PC-3 (cell line): ENCODE data around the gene CD8B2. TPM values are rescaled to one million over a fixed set of nuclear protein-coding genes. Genes with fewer than 3 reads are reported as not detected.

Experiments used
- ATAC-seq: fragments of 200-7000 bp; cut with Tn5 transposase; 2 replicates; pipeline ENCODE4 v1.9.1; 2020; ENCODE audit warnings: mild to moderate bottlenecking, moderate library complexity
- BruUV-seq: library from RNA; stranded (reverse); fragments of 400-500 nt; replicated peaks from 2 replicates; lab custom pipeline; 2021; lab: Mats Ljungman, UMichigan
- CTCF ChIA-PET: fragments of 300-600 bp; sonication (Branson Sonifier 250); formaldehyde crosslinking; loops from one replicate; lab custom pipeline; 2022; ENCODE audit warnings: antibody characterized with exemption; lab: Charles Lee
- POLR2A ChIA-PET: fragments of 300-600 bp; sonication (Branson Sonifier 250); formaldehyde crosslinking; loops from one replicate; lab custom pipeline; 2022; ENCODE audit warnings: antibody characterized with exemption; ENCODE audit not compliant: unreplicated experiment; lab: Charles Lee
- DNase-seq: peaks from one replicate; pipeline ENCODE4 v3.0.0-alpha.2; 2015
- H2AFZ ChIP-seq: fragments of 300-600 bp; sonication (generic); 2 replicates; pipeline ENCODE4 v1.6.0; 2016; ENCODE audit warnings: antibody characterized with exemption, low read length
- H3F3A ChIP-seq: fragments of 300-600 bp; sonication (generic); one replicate; pipeline ENCODE4 v1.6.0; 2017; ENCODE audit warnings: antibody characterized with exemption, low read length, control low read depth, mild to moderate bottlenecking; ENCODE audit not compliant: unreplicated experiment
- H3K27ac ChIP-seq: fragments of 300-600 bp; sonication (generic); 2 replicates; pipeline ENCODE4 v1.5.1; 2016; ENCODE audit warnings: mild to moderate bottlenecking, low read length
- H3K27me3 ChIP-seq: fragments of 300-600 bp; sonication (generic); 2 replicates; pipeline ENCODE4 v1.6.1; 2016; ENCODE audit warnings: low read length, mixed read lengths
- H3K36me3 ChIP-seq: fragments of 300-600 bp; sonication (generic); 2 replicates; pipeline ENCODE4 v1.6.1; 2016; ENCODE audit warnings: low read depth, mixed run types, low read length, mixed read lengths
- H3K4me1 ChIP-seq: fragments of 300-600 bp; sonication (generic); 2 replicates; pipeline ENCODE4 v1.5.1; 2016; ENCODE audit warnings: low read length; ENCODE audit not compliant: insufficient read depth
- H3K4me2 ChIP-seq: fragments of 300-600 bp; sonication (generic); 2 replicates; pipeline ENCODE4 v1.6.0; 2016; ENCODE audit warnings: low read length
- H3K4me3 ChIP-seq: fragments of 300-600 bp; sonication (generic); 2 replicates; pipeline ENCODE4 v1.5.1; 2016; ENCODE audit warnings: mild to moderate bottlenecking, low read length, mixed read lengths
- H3K79me2 ChIP-seq: fragments of 300-600 bp; sonication (generic); 2 replicates; pipeline ENCODE4 v1.6.1; 2017; ENCODE audit warnings: low read length, mixed read lengths
- H3K9ac ChIP-seq: fragments of 300-600 bp; sonication (generic); 2 replicates; pipeline ENCODE4 v1.6.0; 2016; ENCODE audit warnings: mild to moderate bottlenecking, low read length
- H3K9me2 ChIP-seq: fragments of 300-600 bp; sonication (generic); replicated peaks from 2 replicates; pipeline ENCODE4 v1.6.1; 2016; ENCODE audit warnings: mixed run types, low read length, mixed read lengths
- H3K9me3 ChIP-seq: fragments of 300-600 bp; sonication (generic); 2 replicates; pipeline ENCODE4 v1.6.1; 2016; ENCODE audit warnings: low read length, mixed read lengths
- H4K20me1 ChIP-seq: fragments of 300-600 bp; sonication (generic); 2 replicates; pipeline ENCODE4 v1.6.1; 2016; ENCODE audit warnings: low read length, mixed read lengths
- EZH2 ChIP-seq: fragments of 300-600 bp; sonication (generic); IDR thresholded peaks from one replicate; pipeline ENCODE4 v1.6.1; 2017; ENCODE audit warnings: antibody characterized with exemption, mild to moderate bottlenecking, low read length; ENCODE audit not compliant: unreplicated experiment
- EZH2phosphoT487 ChIP-seq: fragments of 300-600 bp; sonication (generic); IDR thresholded peaks from 2 replicates; pipeline ENCODE4 v1.6.1; 2018; ENCODE audit warnings: mild to moderate bottlenecking, antibody characterized with exemption, low read length, borderline replicate concordance
- intact Hi-C: fragments of 100-400 bp; cut with micrococcal nuclease; formaldehyde crosslinking; loops from 2 replicates; pipeline ENCODE4 v1.9.0; 2023
- total RNA-seq: library from RNA; depleted of rRNA; stranded (reverse); fragments of >200 nt; gene quantifications from 2 replicates; pipeline ENCODE4 v1.2.3, GENCODE V29; 2014
- TF ChIP-seq, protein P1 (sequence below): fragments of 300-600 bp; sonication (generic); conservative IDR thresholded peaks from 2 replicates; pipeline ENCODE4 v1.5.1; 2017; ENCODE audit warnings: antibody characterized with exemption, low read depth, mild to moderate bottlenecking, low read length

The CD8B2 gene
- total RNA-seq, 1 experiment from 2014 or later: not detected

DNA sequence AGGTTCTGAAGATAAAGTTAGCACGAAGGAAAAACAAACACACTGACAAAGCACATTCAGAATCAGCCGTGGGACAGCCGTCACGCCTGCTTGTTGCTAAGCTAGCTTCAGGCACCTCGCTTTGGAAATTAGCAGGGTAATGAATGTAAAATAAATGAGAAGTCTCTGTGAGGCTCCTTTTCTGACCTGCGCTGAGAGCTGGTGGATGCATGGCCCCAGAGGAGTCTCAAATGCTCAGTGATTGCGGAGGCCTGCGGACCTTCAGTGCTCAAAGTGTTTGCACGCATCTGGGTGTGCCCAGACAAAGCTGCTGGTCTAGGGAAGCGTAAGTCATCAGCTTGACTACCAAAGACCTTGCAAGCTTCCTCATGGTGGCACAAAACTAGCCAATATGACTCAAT is 50.6 kb downstream of the CD8B2 start:
- CTCF ChIA-PET: no interaction called here
- Histone ChIP-seq H3K36me3 (no peaks in the 10 kb centered on the region), H3K9ac (no peak overlapping the region), H2AFZ (no peak overlapping the region), H3K27ac (no peak overlapping the region), H3F3A (no peaks in the 10 kb centered on the region), H3K27me3 (peaks cover 89% of the 10 kb centered on the region), H3K4me1 (no peaks in the 10 kb centered on the region), H3K9me3 (no peaks in the 10 kb centered on the region), H3K9me2 (no peaks in the 10 kb centered on the region), H3K79me2 (no peaks in the 10 kb centered on the region), H3K4me3 (no peak overlapping the region), H4K20me1 (no peaks in the 10 kb centered on the region), H3K4me2 (no peak overlapping the region)
- DNase-seq (no peak), ATAC-seq (no peak)
- intact Hi-C loops: no loop called here
- no TSS peak for BruUV-seq
- TF ChIP-seq EZH2: no peak
- POLR2A ChIA-PET: no interaction called here

DNA sequence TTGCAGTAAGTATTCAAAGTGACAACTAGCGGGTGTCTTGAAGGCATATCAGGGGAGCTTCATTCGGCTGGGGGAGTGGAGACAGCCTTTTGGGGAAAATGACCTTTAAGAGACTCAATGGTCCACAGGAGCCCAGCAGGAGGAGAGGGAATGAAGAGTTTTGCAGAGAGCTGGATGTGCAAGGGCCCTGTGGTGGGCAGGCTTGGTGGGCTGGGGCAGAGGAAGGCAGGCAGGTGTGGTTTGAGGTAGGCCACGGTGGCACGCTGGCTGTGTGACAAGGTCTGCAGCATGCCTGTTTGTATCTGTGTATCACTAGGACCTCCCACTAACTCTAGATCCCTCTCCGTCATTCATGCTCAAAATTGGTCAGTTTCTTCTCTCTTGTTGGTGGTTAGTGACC is 53.7 kb downstream of the CD8B2 start:
- Histone ChIP-seq H3K27me3 (peaks cover 67% of the 10 kb centered on the region), H3F3A (no peaks in the 10 kb centered on the region), H3K9me2 (no peaks in the 10 kb centered on the region), H3K4me2 (no peak overlapping the region), H3K36me3 (no peaks in the 10 kb centered on the region), H4K20me1 (no peaks in the 10 kb centered on the region), H3K4me1 (no peaks in the 10 kb centered on the region), H2AFZ (no peak overlapping the region), H3K9me3 (no peaks in the 10 kb centered on the region), H3K27ac (no peak overlapping the region), H3K9ac (no peak overlapping the region), H3K79me2 (no peaks in the 10 kb centered on the region), H3K4me3 (no peak overlapping the region)
- ChIA-PET POLR2A (no interaction called here), CTCF (no interaction called here)
- TF ChIP-seq EZH2: no peak
- no peak for TF ChIP-seq EZH2phosphoT487
- TF ChIP-seq, protein P1, sequence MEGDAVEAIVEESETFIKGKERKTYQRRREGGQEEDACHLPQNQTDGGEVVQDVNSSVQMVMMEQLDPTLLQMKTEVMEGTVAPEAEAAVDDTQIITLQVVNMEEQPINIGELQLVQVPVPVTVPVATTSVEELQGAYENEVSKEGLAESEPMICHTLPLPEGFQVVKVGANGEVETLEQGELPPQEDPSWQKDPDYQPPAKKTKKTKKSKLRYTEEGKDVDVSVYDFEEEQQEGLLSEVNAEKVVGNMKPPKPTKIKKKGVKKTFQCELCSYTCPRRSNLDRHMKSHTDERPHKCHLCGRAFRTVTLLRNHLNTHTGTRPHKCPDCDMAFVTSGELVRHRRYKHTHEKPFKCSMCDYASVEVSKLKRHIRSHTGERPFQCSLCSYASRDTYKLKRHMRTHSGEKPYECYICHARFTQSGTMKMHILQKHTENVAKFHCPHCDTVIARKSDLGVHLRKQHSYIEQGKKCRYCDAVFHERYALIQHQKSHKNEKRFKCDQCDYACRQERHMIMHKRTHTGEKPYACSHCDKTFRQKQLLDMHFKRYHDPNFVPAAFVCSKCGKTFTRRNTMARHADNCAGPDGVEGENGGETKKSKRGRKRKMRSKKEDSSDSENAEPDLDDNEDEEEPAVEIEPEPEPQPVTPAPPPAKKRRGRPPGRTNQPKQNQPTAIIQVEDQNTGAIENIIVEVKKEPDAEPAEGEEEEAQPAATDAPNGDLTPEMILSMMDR: no peak
- no peak for ATAC-seq
- no TSS peak for BruUV-seq
- intact Hi-C loops: loop anchor here (5.0 kb wide), 1 partner anchor 79 kb away; no protein-coding TSS in a partner anchor
- no peak for DNase-seq

DNA sequence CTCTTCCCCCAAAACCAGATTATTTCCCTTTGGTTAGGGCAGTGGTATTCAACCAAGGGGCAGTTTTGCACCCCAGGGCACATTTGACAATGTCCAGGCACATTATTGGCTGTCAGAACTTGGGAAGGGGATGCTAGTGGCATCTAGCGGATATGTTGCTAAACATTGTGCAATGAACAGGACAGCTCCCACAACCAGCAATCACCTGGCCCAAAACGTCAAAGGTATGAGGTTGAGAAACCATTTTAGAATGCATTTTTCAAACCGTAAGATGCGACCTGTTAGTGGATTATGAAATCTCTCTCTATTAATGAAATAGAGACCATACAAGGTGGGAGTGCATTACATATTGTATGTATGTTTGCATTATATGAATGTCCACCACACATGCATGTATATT is 54.2 kb downstream of the CD8B2 start:
- intact Hi-C loops: loop anchor here (5.0 kb wide), 1 partner anchor 79 kb away; no protein-coding TSS in a partner anchor
- POLR2A ChIA-PET: no interaction called here
- CTCF ChIA-PET: no interaction called here

More for the DNA sequence above, 54.2 kb downstream of the CD8B2 start:
- Histone ChIP-seq H3K36me3 (no peaks in the 10 kb centered on the region), H3K27me3 (peaks cover 64% of the 10 kb centered on the region), H3K4me1 (no peaks in the 10 kb centered on the region), H3F3A (no peaks in the 10 kb centered on the region), H3K9me2 (no peaks in the 10 kb centered on the region), H3K79me2 (no peaks in the 10 kb centered on the region), H3K27ac (no peak overlapping the region), H3K9ac (no peak overlapping the region), H3K9me3 (no peaks in the 10 kb centered on the region), H4K20me1 (no peaks in the 10 kb centered on the region), H2AFZ (no peak overlapping the region), H3K4me2 (no peak overlapping the region), H3K4me3 (no peak overlapping the region)
- no peak for TF ChIP-seq EZH2phosphoT487
- TF ChIP-seq EZH2: no peak
- TF ChIP-seq, protein P1: no peak
- ATAC-seq (no peak), DNase-seq (no peak)
- no TSS peak for BruUV-seq
